Measurements from ENCODE around the gene ZNF445. TPM values are rescaled to one million over a fixed set of nuclear protein-coding genes. Genes with fewer than 3 reads are reported as not detected.
A peak's percentile ranks its signal among the peaks of the same experiment; 100 is the strongest.
"Not testable (repeated sequence)": the region's sequence is repeated elsewhere in the genome, so short reads cannot be mapped to it uniquely, and the experiment has no call there.

Gene ZNF445
- polyA plus RNA-seq, 2 donors, result 1.4 to 3.2 TPM

- Histone ChIP-seq H3K27me3 (ENCODE audit: control insufficient read depth in 1 of 2, insufficient read depth in 2 of 2, low read length in 2 of 2) (no peaks in the 10 kb centered on the region), H3K9me3 (ENCODE audit: control insufficient read depth in 2 of 2, insufficient read depth in 1 of 2, low read depth in 1 of 2, low read length in 1 of 2) (no peaks in the 10 kb centered on the region), H3K36me3 (ENCODE audit: control insufficient read depth in 2 of 2, insufficient read depth in 2 of 2, low read length in 1 of 2) (no peaks in the 10 kb centered on the region), H3K4me1 (ENCODE audit: control insufficient read depth in 2 of 2, insufficient read depth in 2 of 2, low read length in 1 of 2) (no peaks in the 10 kb centered on the region), H3K4me3 (ENCODE audit: low read depth in 1 of 2, low read length in 2 of 2) (no peak overlapping the region), H3K27ac (ENCODE audit: low read depth in 2 of 2, low read length in 1 of 2) (no peak overlapping the region)
- 47 to 54% methylated on average over 1 of the region's 1 CpG for WGBS, 2 donors
These were observed 5.3 kb upstream of the ZNF445 start for GRCh38 chr3:44482721-44483120.

- H3K27me3 ChIP-seq (ENCODE audit: control insufficient read depth in 1 of 2, insufficient read depth in 2 of 2, low read length in 2 of 2), result no peaks in the 10 kb centered on the region
- H3K9me3 ChIP-seq (ENCODE audit: control insufficient read depth in 2 of 2, insufficient read depth in 1 of 2, low read depth in 1 of 2, low read length in 1 of 2), result no peaks in the 10 kb centered on the region
- no peak overlapping the region for H3K27ac ChIP-seq (ENCODE audit: low read depth in 2 of 2, low read length in 1 of 2)
- WGBS, 2 donors, result 78 to 92% methylated on average over 2 of the region's 2 CpGs
- H3K36me3 ChIP-seq (ENCODE audit: control insufficient read depth in 2 of 2, insufficient read depth in 2 of 2, low read length in 1 of 2), result no peaks in the 10 kb centered on the region
- no peak overlapping the region for H3K4me3 ChIP-seq (ENCODE audit: low read depth in 1 of 2, low read length in 2 of 2)
- no peaks in the 10 kb centered on the region for H3K4me1 ChIP-seq (ENCODE audit: control insufficient read depth in 2 of 2, insufficient read depth in 2 of 2, low read length in 1 of 2)
These were observed 1.2 kb upstream of the ZNF445 start for GRCh38 chr3:44478606-44479094.

- Histone ChIP-seq H3K27ac (ENCODE audit: low read depth in 2 of 2, low read length in 1 of 2) (no peak overlapping the region), H3K4me1 (ENCODE audit: control insufficient read depth in 2 of 2, insufficient read depth in 2 of 2, low read length in 1 of 2) (no peaks in the 10 kb centered on the region), H3K36me3 (ENCODE audit: control insufficient read depth in 2 of 2, insufficient read depth in 2 of 2, low read length in 1 of 2) (no peaks in the 10 kb centered on the region), H3K27me3 (ENCODE audit: control insufficient read depth in 1 of 2, insufficient read depth in 2 of 2, low read length in 2 of 2) (no peaks in the 10 kb centered on the region), H3K9me3 (ENCODE audit: control insufficient read depth in 2 of 2, insufficient read depth in 1 of 2, low read depth in 1 of 2, low read length in 1 of 2) (no peaks in the 10 kb centered on the region), H3K4me3 (ENCODE audit: low read depth in 1 of 2, low read length in 2 of 2) (peak overlapping the region in 1 of 2 donors; percentile 77)
- WGBS, 2 donors, result 50 to 61% methylated on average over 4 of the region's 4 CpGs
These were observed 592 bp upstream of the ZNF445 start for GRCh38 chr3:44478055-44478468.

GRCh38 chr3:44476963-44477311 is 533 bp downstream of the ZNF445 start:
- Histone ChIP-seq H3K9me3 (ENCODE audit: control insufficient read depth in 2 of 2, insufficient read depth in 1 of 2, low read depth in 1 of 2, low read length in 1 of 2) (no peaks in the 10 kb centered on the region), H3K27me3 (ENCODE audit: control insufficient read depth in 1 of 2, insufficient read depth in 2 of 2, low read length in 2 of 2) (no peaks in the 10 kb centered on the region), H3K36me3 (ENCODE audit: control insufficient read depth in 2 of 2, insufficient read depth in 2 of 2, low read length in 1 of 2) (no peaks in the 10 kb centered on the region), H3K4me1 (ENCODE audit: control insufficient read depth in 2 of 2, insufficient read depth in 2 of 2, low read length in 1 of 2) (no peaks in the 10 kb centered on the region), H3K27ac (ENCODE audit: low read depth in 2 of 2, low read length in 1 of 2) (peak overlapping the region in 1 of 2 donors; percentile 61), H3K4me3 (ENCODE audit: low read depth in 1 of 2, low read length in 2 of 2) (peak overlapping the region; percentile 55 to 77)
- WGBS, 2 donors, result 0 to 1% methylated on average over 5 of the region's 5 CpGs

- 5 to 11% methylated on average over 6 of the region's 6 CpGs for WGBS, 2 donors
- Histone ChIP-seq H3K4me1 (ENCODE audit: control insufficient read depth in 2 of 2, insufficient read depth in 2 of 2, low read length in 1 of 2) (no peaks in the 10 kb centered on the region), H3K4me3 (ENCODE audit: low read depth in 1 of 2, low read length in 2 of 2) (peak overlapping the region in 1 of 2 donors; percentile 77)
These were observed 1.3 kb downstream of the ZNF445 start for GRCh38 chr3:44476181-44476611.

GRCh38 chr3:44474886-44475285 is 2.6 kb downstream of the ZNF445 start:
- H3K27me3 ChIP-seq (ENCODE audit: control insufficient read depth in 1 of 2, insufficient read depth in 2 of 2, low read length in 2 of 2); H3K27ac ChIP-seq (ENCODE audit: low read depth in 2 of 2, low read length in 1 of 2); H3K4me1 ChIP-seq (ENCODE audit: control insufficient read depth in 2 of 2, insufficient read depth in 2 of 2, low read length in 1 of 2); H3K9me3 ChIP-seq (ENCODE audit: control insufficient read depth in 2 of 2, insufficient read depth in 1 of 2, low read depth in 1 of 2, low read length in 1 of 2); H3K4me3 ChIP-seq (ENCODE audit: low read depth in 1 of 2, low read length in 2 of 2); H3K36me3 ChIP-seq (ENCODE audit: control insufficient read depth in 2 of 2, insufficient read depth in 2 of 2, low read length in 1 of 2): not testable (repeated sequence)
- WGBS, 2 donors, result 86 to 90% methylated on average over 10 of the region's 10 CpGs

More at GRCh38 chr3:44476181-44476611, 1.3 kb downstream of the ZNF445 start:
- Histone ChIP-seq H3K27ac (ENCODE audit: low read depth in 2 of 2, low read length in 1 of 2) (no peak overlapping the region), H3K27me3 (ENCODE audit: control insufficient read depth in 1 of 2, insufficient read depth in 2 of 2, low read length in 2 of 2) (no peaks in the 10 kb centered on the region), H3K36me3 (ENCODE audit: control insufficient read depth in 2 of 2, insufficient read depth in 2 of 2, low read length in 1 of 2) (no peaks in the 10 kb centered on the region), H3K9me3 (ENCODE audit: control insufficient read depth in 2 of 2, insufficient read depth in 1 of 2, low read depth in 1 of 2, low read length in 1 of 2) (no peaks in the 10 kb centered on the region)

GRCh38 chr3:44470430-44470829 is 7.0 kb downstream of the ZNF445 start:
- Histone ChIP-seq H3K36me3 (ENCODE audit: control insufficient read depth in 2 of 2, insufficient read depth in 2 of 2, low read length in 1 of 2) (peaks cover 0 to 4% of the 10 kb centered on the region in 2 donors), H3K27me3 (ENCODE audit: control insufficient read depth in 1 of 2, insufficient read depth in 2 of 2, low read length in 2 of 2) (no peaks in the 10 kb centered on the region), H3K4me3 (ENCODE audit: low read depth in 1 of 2, low read length in 2 of 2) (no peak overlapping the region), H3K4me1 (ENCODE audit: control insufficient read depth in 2 of 2, insufficient read depth in 2 of 2, low read length in 1 of 2) (peaks cover 0 to 3% of the 10 kb centered on the region in 2 donors), H3K9me3 (ENCODE audit: control insufficient read depth in 2 of 2, insufficient read depth in 1 of 2, low read depth in 1 of 2, low read length in 1 of 2) (peaks cover 0 to 2% of the 10 kb centered on the region in 2 donors), H3K27ac (ENCODE audit: low read depth in 2 of 2, low read length in 1 of 2) (no peak overlapping the region)
- WGBS, 2 donors, result 84 to 88% methylated on average over 1 of the region's 1 CpG

GRCh38 chr3:44469914-44470313 is 7.6 kb downstream of the ZNF445 start:
- WGBS, 2 donors, result 75% methylated on average over 5 of the region's 5 CpGs
- Histone ChIP-seq H3K27ac (ENCODE audit: low read depth in 2 of 2, low read length in 1 of 2) (no peak overlapping the region), H3K9me3 (ENCODE audit: control insufficient read depth in 2 of 2, insufficient read depth in 1 of 2, low read depth in 1 of 2, low read length in 1 of 2) (peaks cover 0 to 2% of the 10 kb centered on the region in 2 donors), H3K36me3 (ENCODE audit: control insufficient read depth in 2 of 2, insufficient read depth in 2 of 2, low read length in 1 of 2) (peaks cover 0 to 4% of the 10 kb centered on the region in 2 donors), H3K4me3 (ENCODE audit: low read depth in 1 of 2, low read length in 2 of 2) (no peak overlapping the region), H3K4me1 (ENCODE audit: control insufficient read depth in 2 of 2, insufficient read depth in 2 of 2, low read length in 1 of 2) (peaks cover 0 to 3% of the 10 kb centered on the region in 2 donors), H3K27me3 (ENCODE audit: control insufficient read depth in 1 of 2, insufficient read depth in 2 of 2, low read length in 2 of 2) (no peaks in the 10 kb centered on the region)

GRCh38 chr3:44468572-44469520 is 8.6 kb downstream of the ZNF445 start:
- Histone ChIP-seq H3K27me3 (ENCODE audit: control insufficient read depth in 1 of 2, insufficient read depth in 2 of 2, low read length in 2 of 2) (no peaks in the 10 kb centered on the region), H3K9me3 (ENCODE audit: control insufficient read depth in 2 of 2, insufficient read depth in 1 of 2, low read depth in 1 of 2, low read length in 1 of 2) (peaks cover 0 to 2% of the 10 kb centered on the region in 2 donors), H3K4me1 (ENCODE audit: control insufficient read depth in 2 of 2, insufficient read depth in 2 of 2, low read length in 1 of 2) (peaks cover 0 to 3% of the 10 kb centered on the region in 2 donors), H3K36me3 (ENCODE audit: control insufficient read depth in 2 of 2, insufficient read depth in 2 of 2, low read length in 1 of 2) (peaks cover 0 to 8% of the 10 kb centered on the region in 2 donors), H3K27ac (ENCODE audit: low read depth in 2 of 2, low read length in 1 of 2) (no peak overlapping the region), H3K4me3 (ENCODE audit: low read depth in 1 of 2, low read length in 2 of 2) (no peak overlapping the region)
- 63 to 68% methylated on average over 10 of the region's 10 CpGs for WGBS, 2 donors

Measured in esophagus (tissue), 2 donors.